Lower leg skin (tissue), 3 donors: ENCODE measurements around the gene HDC.

Experiments used
- CTCF ChIP-seq, 3 donors: fragments of 450-650 bp; IDR thresholded peaks; one replicate each; pipeline ENCODE4 v1.5.1; 2016; ENCODE audit warnings: antibody characterized with exemption in 3 of 3, mild to moderate bottlenecking in 3 of 3, moderate library complexity in 2 of 3
- POLR2A ChIP-seq, 2 donors: fragments of 450-650 bp; IDR thresholded peaks; one replicate each; pipeline ENCODE4 v1.6.1; 2016 to 2017; ENCODE audit warnings: antibody characterized with exemption in 2 of 2, mild to moderate bottlenecking in 1 of 2, moderate library complexity in 1 of 2

GRCh38 chr15:50238255-50238654, 27.3 kb downstream of the HDC start:
- no peak for TF ChIP-seq CTCF (IDR thresholded peaks at IDR 0.05)
- TF ChIP-seq POLR2A (IDR thresholded peaks at IDR 0.05) = no peak
